ENCODE results near the gene CNBP.
A peak's percentile ranks its signal among the peaks of the same experiment; 100 is the strongest.

CNBP gene

DNA sequence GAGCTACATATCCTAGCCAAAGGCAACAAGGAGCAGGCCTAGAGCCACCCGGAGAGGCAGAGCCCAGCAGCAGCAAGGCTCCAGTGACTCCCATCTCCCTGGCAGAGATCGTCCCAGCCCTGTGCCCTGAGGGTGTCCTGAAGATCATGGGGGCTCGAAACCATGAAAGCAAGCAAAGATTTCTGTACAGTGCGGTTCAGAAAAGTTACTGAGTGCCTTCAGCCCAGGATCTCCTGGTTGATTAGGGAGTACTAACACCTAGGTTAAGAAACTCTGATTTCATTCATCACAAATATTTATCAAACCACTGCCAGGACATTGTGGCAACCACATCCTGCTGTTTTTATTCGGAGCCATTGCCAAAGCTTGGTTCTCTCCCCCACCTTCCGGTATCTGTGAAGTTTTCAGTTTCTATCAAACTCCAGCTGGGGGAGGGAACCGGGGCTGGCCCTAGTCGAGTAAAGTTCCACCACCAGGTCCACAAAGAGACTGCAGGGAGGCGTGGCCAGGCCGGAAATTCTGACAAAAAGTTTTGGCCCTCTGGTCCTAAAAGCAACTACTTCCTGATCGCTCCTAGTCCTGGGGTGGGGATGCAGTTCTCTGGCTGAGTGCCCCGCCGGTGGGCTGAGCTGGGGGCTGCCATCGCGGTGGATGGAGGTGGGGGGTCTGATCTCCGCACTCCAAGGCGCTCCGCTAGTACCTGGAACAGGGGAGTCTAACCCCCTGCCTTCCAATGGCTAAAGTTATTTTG, 63.3 kb downstream of the CNBP start:
- TF ChIP-seq, protein P1, sequence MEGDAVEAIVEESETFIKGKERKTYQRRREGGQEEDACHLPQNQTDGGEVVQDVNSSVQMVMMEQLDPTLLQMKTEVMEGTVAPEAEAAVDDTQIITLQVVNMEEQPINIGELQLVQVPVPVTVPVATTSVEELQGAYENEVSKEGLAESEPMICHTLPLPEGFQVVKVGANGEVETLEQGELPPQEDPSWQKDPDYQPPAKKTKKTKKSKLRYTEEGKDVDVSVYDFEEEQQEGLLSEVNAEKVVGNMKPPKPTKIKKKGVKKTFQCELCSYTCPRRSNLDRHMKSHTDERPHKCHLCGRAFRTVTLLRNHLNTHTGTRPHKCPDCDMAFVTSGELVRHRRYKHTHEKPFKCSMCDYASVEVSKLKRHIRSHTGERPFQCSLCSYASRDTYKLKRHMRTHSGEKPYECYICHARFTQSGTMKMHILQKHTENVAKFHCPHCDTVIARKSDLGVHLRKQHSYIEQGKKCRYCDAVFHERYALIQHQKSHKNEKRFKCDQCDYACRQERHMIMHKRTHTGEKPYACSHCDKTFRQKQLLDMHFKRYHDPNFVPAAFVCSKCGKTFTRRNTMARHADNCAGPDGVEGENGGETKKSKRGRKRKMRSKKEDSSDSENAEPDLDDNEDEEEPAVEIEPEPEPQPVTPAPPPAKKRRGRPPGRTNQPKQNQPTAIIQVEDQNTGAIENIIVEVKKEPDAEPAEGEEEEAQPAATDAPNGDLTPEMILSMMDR (IDR thresholded peaks at IDR 0.05): peak; percentile 17
- peak; percentile 96 for DNase-seq (ENCODE audit: low spot score)
- Histone ChIP-seq H3K27ac (peak overlapping the region; percentile 96 to 99), H3K4me3 (peak overlapping the region; percentile 98)

DNA sequence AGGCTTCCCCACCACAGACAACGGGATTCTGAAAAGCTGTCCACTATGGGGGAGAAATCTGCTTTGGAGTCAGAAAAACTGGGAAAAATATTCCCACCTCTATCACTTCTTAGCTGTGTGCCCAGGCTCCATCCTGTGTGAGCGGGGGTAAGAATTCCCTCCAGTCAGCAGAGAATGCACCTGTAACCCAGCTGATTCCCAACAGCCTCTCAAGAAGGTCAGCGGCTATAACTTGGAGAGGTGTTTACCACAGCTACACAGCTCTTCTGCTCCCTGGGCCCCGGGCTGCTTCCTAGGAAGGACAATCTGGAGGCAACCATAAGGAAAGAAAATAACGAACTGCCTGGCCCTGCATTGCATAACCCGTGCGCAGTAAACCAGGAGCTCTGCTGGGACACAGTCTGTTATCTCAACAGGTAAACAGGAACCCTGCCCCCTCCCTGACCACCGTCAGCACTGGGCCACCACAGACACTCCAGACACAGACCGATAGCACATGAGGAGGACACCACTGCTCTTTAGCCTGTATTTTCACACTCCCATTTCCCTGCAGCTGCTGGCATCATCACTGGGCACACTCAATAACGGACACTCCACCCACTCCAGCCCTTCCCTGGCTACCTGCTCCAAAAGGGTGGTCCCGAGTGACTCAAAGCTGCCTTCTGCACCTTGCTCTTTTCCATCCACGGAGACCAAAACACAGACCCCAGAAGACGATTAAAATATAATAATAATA, 64.2 kb downstream of the CNBP start:
- TF ChIP-seq, protein P1 (IDR thresholded peaks at IDR 0.05): no peak
- DNase-seq (ENCODE audit: low spot score): no peak
- peak overlapping the region; percentile 96 to 99 for H3K27ac ChIP-seq
- peak overlapping the region; percentile 98 for H3K4me3 ChIP-seq

DNA sequence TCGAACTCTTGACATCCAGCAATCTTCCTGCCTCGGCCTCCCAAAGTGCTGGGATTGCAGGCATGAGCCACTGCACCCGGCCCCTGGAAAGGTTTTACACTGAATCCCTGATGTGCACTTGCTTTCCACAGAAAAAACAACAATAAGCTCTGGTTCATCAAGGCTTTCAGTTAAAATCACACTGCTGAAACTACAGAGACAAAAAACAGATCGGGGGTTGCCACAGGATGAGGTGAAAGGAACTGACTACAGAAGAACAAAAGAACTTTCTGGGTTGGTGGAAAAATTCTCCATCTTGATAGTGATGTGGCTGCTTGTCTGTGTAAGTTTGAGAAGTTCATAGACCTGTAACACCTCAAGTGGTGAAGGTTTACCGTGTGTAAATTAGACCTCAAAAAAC, 65.0 kb downstream of the CNBP start:
- H3K4me3 ChIP-seq: peak overlapping the region; percentile 98
- peak overlapping the region in 1 of 2 donors; percentile 99 for H3K27ac ChIP-seq
- TF ChIP-seq, protein P1 (IDR thresholded peaks at IDR 0.05): no peak
- DNase-seq (ENCODE audit: low spot score): no peak
